Endothelial cell of umbilical vein (primary cell): ENCODE measurements around the gene CLEC2L.

Experiments used
- CTCF ChIP-seq, 2 donors: IDR thresholded peaks; 1 replicate in 1 of 2; 2 replicates in 1 of 2; pipeline ENCODE4 v1.5.1; 2011; ENCODE audit warnings: low read length in 2 of 2, mild to moderate bottlenecking in 2 of 2, moderate library complexity in 2 of 2, control low read depth in 1 of 2, inconsistent platforms in 1 of 2, low read depth in 1 of 2; ENCODE audit not compliant: insufficient read depth in 1 of 2; ENCODE audit errors: extremely low read depth in 1 of 2
- EZH2 ChIP-seq: IDR thresholded peaks from 2 replicates; pipeline ENCODE4 v1.6.1; 2012; ENCODE audit warnings: borderline replicate concordance, low read depth, mild to moderate bottlenecking, moderate library complexity, low read length, inconsistent platforms; ENCODE audit not compliant: severe bottlenecking
- FOS ChIP-seq: IDR thresholded peaks from 2 replicates; pipeline ENCODE4 v1.6.1; 2011; ENCODE audit warnings: mild to moderate bottlenecking, low read length, moderate library complexity, borderline replicate concordance; ENCODE audit not compliant: insufficient read depth
- JUN ChIP-seq: IDR thresholded peaks from 2 replicates; pipeline ENCODE4 v1.6.1; 2011; ENCODE audit warnings: borderline replicate concordance, low read depth; ENCODE audit not compliant: insufficient read length, insufficient read depth
- MAX ChIP-seq: IDR thresholded peaks from 2 replicates; pipeline ENCODE4 v1.6.1; 2011; ENCODE audit not compliant: insufficient read depth, insufficient read length
- POLR2A ChIP-seq: IDR thresholded peaks from 2 replicates; pipeline ENCODE4 v1.6.1; 2012; ENCODE audit warnings: low read depth, mild to moderate bottlenecking, control low read depth, low read length
- POLR2AphosphoS5 ChIP-seq: IDR thresholded peaks from 2 replicates; pipeline ENCODE4 v1.6.1; 2012; ENCODE audit warnings: low read depth, mild to moderate bottlenecking, control low read depth, low read length, moderate library complexity; ENCODE audit not compliant: insufficient read depth

GRCh38 chr7:139562961-139563565, 39.6 kb downstream of the CLEC2L start:
- no peak for TF ChIP-seq POLR2AphosphoS5
- TF ChIP-seq CTCF (IDR thresholded peaks at IDR 0.05; ENCODE audit: extremely low read depth in 1 of 2, insufficient read depth in 1 of 2, low read depth in 1 of 2, low read length in 2 of 2): no peak
- TF ChIP-seq POLR2A: no peak
- no peak for TF ChIP-seq JUN
- no peak for TF ChIP-seq EZH2
- no peak for TF ChIP-seq MAX
- TF ChIP-seq FOS: no peak
